ENCODE results near the gene SAMD14.

SAMD14 gene

DNA sequence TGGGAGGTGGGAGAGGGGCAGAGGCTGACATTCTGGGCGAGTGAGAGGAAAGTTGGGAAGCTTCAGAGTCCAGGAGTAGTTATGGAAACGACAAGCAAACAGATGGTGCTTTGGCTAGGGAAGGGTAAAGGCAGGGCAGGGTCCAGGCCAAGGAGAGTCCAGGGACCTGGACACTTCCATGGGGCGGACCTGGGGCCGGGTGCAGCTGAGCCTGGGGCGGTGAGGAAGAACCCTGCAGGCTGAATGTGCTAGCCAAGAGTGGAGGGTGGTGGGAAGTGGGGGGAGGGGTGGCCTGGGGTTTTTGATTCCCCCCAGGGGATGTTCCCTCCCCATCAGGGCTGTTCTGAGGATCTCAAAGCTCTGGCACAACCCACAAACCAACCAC is 17.9 kb upstream of the SAMD14 start:
- DNase-seq = no peak

DNA sequence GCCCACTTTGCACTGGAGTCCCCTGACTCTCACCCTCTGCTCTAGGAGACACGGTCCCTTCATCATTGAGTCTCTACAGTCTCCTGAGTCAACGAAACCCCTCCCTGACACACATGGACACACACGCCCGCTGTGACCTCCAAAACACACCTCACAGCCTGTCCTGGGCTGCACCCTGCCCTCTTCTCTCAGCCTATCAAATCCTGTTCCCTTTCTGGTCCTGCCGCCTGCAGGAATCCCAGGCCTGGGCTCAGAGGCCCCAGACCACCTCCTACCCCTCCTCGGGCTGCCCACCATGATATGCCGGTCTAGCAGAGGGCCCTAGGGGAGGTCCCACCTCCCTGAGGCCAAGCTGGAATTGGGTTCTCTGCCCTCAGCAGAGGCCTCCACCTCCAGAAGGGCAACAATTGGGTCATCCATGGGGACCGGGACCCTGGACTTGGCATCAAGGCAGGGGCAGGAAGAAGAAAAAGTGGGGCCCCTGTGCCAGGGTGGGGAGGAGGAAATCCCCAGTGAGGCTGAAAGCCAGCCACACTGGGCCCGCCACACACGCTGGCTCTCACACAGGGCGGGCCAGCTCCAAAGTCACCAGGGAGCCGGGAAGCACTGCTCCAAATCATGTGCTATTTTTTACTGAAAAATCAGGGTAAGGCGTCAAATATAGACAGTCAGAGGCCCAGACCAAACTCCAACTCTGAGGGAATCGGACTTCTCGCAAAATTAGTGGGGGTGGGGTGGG is 17.1 kb upstream of the SAMD14 start:
- DNase-seq = no peak

DNA sequence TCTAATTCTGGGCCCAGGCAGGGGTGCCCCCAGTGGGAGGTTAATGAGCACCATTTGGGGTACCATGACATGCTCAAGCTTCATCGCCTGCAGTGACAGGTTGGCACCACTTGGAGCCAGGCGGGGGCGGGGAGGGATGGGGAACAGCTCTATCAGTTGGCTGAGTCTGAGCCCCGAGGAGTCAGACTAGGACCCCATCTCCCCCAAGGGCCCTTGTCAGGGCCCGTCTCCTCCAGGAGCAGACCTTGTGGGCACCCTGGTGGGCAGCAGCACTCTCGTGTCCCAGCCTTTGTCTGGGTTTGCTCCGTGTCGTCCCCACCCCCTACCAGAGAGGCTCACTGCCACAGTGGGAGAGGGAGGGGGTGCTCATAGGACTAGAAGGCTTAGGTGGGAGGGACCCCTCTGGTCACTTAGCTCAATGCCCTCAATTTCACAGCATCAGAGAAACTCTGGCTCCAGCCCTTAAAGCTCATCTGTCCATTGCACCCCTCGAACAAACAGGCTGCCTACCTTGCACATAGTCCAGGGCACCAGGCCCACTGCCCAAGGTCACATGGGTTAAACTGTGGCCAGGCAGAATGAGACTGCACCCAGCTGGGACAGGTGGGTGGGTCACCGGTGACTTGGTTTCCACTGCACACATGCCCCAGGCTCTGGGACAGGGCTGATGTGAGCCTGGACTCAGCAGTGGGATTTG is 16.4 kb upstream of the SAMD14 start:
- no peak for DNase-seq

DNA sequence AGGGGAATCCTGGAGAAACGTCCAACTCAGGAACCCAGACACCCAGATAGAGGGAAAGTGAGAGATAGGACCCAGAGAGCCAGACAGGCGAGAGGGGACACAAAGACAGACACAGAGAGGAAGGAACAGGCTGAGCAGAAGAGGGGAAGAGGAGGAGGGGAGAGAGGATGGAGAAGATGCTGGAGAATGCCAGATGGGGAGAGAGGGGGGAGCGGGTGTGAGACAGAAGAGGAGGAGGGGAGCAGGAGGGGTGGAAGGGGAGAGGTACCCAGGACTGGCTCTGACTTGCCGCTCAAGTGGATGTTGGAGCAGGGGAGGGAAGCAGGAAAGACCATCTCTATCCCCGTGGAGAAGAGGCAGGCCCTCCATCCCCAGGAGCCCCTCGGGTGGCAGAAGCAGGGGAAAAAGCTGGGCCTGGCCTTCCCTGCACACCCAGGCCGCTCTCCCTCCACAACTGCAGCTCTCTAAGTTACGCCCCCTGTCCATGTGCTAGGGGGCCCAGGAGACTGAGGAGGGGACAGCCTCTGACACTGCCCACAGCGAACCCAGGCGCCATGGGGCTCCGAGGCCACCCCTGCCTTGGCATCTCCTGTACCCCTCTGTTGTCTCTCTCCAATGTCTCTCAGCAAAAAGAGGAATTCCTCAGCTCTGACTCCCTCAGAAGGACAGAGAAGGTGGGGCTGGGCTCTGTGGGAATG is 15.7 kb upstream of the SAMD14 start:
- DNase-seq = peak; percentile 37

DNA sequence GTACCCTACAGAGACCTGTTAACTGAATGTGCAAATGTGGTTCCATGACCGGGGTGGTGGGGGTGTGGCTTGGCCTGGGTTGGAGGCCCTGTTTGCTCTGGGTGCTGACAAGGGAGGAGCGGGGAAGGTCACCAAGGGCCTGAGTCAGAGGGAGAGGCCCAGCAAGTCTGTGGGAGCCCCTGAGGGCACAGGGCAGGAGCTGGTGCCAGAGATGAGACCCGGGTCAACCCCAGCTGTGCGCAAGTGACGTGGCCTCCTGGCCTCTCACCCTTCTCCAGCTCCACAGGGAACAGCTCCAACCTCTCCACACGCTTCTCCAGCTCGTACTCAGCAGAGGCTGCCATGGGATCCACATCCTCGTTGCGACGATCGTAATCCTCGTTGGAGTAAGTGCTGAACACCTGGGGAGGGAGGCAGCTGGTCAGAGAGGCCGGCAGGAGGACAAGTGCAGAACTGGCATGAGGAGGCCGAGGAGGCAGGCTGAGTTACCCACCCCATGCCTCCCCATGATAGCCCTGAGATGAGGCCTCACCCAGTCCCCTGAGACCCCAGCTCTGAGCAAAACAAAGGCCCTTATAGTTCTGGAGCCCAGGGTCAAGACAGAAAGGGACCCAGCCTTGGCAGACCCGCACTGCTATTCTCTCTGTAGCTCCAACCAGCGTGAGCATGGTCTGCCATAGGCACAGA is 15.0 kb upstream of the SAMD14 start:
- DNase-seq = no peak

DNA sequence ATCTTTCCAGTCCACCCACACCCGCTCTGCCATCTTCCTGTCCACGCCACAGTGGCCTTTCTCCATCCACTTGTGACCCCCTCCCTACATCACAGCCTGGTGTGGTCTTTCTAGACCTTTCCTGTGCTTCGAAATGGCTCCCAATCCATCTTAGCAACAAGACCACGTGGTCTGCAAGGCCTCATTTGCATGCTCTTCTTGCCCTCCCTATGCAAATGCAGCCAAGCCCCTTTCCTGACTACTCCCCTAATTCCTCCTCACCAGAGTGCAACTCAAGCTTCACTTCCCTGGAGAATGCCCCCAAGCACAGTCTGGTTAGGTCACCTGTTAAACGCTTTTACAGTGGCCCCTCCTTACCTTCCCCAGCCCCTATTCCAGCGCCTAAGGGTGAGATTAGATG is 14.4 kb upstream of the SAMD14 start:
- DNase-seq = no peak

DNA sequence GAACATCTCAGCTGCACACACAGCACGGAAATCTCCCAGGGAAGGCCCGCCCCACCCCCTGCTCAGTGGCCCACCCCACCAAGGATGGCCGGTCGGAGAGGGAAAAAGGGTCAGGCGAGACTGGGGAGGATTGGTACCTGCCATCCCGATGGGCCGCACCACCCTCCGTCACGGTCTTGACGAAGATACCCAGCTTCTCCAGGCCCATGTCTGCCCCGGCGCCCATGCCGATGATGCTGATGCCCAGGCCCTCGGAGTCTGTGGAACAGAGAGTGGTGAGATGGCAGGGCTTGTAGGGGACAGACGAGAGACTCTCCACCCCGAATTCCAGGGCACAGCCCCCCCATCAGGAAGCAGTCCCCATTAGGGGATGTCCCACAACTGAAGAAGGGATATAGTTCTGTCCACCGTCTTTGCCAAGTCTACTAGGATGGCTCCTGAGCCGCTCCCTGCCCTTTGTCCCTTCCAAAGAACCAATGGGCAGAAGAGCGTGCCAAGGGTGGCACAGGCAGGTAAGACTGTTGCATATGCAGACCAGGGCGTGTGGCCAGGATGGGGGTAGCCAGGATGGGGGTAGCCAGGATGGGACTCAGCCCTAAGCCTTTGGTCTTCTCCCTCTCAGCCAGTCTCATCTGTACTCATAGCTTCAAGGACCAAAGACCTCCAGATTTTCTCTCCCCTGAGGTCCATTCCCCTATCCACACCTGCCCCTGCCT is 13.7 kb upstream of the SAMD14 start:
- DNase-seq = no peak

DNA sequence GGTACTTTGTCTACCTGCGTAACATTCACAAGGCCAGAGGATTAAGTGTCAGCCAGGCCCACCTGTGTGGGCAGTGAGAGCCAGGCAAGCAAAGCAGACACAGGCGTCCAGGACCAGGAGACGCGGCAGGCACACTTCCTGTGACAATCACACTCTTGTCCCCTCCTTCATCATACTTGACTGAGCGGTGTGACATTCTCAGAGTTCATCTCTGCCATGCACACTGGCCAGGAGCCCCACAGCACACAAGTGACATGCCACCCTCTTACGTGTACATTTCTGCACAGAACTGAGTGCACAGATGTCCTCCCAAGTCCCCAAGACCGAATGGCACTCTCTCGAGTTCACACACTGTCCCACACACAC is 11.8 kb upstream of the SAMD14 start:
- no peak for DNase-seq

DNA sequence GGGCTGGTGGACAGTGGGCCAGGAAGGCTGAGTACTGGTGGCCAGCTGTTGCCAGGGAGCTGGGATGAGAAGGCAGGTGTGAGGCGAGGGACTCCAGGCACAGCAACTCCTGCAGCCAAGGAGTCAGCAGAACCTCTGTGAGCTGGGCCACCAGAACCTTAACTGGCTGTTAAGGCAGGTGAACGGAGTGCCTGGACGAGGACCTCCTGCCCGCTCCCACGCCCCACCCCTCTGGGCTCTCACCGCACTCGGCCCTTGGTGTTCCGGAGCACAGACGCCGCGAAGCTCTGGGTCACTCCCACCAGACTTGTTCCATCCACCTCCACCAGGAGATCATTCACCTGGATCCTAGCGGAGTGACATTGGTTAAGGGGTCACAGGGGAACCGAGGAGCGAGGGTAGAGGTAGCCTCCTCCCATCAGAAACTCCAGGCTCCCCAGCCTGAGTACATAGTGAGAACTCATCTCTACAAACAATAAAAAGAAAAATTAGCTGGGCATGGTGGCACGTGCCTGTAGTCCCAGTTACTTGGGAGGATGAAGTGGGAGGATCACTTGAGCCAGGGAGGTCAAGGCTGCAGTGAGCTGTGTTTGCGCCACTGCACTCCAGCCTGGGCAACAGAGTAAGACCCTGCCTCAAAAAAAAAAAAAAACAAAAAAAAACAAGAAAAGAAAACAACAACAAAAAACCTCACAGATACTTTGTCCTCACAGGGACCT is 11.2 kb upstream of the SAMD14 start:
- DNase-seq = no peak

DNA sequence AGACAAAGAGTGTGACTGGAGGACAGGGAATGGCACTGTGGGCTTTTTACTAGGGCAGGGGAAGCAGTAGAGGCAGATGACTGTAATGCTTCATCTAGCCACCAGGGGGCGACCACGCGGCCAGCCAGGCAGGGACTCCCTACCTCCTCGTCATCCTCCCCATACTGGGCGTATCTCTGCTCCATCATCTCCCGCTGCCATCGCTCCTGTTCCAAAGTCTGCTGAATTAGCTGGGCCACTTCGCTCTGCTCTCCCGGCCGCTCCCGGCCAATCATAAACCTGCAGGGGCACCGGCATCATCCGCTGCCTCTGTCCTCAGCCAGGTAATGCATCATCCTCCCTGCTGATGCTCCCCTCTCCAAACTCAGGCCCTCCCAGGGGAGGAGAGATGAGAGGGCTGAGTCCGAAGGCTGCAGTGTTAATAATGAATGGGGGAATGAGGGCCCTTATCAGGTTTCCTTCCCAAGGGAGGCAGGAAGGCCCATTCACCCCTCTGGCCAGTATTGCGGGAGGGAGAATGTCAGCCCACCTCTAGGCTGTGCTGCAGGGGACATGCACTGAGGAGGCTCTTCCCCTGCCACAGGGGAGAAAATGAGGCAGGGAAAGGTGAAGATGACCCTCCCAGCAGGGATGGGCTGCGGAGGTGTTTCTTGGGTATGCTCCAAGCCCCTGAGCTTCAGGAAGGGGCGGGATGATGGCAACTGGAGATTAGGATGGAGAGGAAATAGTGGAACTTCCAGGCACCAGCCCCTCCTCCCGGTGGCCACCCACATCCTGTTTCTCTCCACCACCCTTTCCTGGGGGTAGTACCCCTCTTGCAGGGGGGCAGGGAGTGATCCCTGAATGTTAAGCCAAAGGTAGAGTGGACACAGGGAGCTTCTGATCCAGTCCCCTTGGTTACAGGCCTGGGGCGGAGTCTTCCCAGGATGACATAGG is 10.3 kb upstream of the SAMD14 start:
- peak; percentile 85 for DNase-seq

DNA sequence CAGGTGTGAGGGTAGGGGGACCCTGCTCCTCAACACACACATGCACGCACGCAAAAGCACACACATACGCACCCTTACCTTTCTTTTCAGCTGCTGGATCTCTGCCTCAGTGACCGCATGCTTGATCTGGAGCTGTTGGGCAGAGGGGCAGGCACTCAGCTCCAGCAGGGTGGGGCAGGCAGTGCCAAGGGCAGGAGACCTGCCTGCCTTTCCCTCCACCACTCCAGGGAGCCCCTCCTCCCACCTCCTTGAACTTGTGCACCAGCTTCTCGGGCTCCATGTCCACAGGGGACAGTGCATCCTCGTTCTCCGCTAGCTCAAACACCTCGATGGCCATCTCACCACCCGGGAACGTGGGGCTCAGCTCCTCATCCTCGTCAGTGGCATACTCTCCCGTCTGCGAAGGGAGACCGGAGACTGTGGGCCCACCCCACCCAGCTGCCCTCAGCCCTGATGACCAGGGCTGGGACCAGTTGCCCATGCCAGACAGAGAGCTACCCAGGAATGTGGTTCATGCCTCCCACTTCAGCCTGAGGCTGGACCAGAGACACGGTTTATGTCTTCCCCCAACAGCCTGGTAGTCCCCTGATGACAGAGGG is 9.3 kb upstream of the SAMD14 start:
- DNase-seq = no peak

DNA sequence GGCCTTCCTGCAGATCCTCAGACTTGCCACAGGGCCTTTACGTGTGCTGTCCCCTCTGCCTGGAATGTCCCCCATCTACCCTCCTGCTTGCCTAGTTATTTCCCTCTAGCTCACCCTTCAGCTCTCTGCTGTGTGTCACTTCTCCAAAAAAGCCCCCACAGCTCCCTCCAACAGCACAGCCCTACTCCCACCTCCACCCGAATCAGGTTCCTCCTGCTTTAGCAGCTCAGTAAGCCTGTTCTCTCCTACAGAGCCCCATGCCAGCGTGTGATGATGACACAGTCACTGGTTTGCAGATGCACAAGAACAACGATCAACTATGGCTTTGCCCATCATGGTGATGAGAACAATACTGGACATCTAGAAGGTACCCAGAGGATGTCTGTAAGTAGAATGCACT is 7.1 kb upstream of the SAMD14 start:
- DNase-seq = no peak

DNA sequence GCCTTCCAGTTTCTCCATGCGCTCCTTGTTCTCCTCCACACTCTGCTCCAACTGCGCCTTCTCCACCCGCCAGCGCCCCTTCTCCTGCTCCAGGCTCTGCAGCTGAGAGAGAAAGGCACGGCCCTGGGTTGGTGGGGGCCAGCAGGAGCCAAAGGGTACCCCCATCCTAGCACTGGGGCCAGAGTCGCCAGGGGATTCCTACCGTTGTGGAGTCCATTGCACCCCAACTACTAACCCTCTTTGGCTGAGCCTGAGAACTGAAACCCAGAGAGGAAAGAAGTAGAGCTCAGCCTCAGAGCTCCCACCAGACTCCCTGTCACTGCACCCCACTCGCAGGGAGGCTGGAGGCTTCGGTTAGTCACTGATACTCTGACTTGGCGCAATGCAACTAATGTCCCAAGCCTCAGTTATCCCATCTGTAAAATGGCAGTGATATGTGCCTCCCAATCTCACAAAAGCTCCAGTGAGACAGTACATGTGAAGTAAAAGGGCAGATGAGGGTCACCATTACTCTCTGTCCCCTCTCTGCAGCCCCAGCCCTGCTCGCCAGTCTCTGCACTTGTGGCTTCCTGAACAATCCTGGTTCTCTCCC is 6.2 kb upstream of the SAMD14 start:
- DNase-seq = no peak

DNA sequence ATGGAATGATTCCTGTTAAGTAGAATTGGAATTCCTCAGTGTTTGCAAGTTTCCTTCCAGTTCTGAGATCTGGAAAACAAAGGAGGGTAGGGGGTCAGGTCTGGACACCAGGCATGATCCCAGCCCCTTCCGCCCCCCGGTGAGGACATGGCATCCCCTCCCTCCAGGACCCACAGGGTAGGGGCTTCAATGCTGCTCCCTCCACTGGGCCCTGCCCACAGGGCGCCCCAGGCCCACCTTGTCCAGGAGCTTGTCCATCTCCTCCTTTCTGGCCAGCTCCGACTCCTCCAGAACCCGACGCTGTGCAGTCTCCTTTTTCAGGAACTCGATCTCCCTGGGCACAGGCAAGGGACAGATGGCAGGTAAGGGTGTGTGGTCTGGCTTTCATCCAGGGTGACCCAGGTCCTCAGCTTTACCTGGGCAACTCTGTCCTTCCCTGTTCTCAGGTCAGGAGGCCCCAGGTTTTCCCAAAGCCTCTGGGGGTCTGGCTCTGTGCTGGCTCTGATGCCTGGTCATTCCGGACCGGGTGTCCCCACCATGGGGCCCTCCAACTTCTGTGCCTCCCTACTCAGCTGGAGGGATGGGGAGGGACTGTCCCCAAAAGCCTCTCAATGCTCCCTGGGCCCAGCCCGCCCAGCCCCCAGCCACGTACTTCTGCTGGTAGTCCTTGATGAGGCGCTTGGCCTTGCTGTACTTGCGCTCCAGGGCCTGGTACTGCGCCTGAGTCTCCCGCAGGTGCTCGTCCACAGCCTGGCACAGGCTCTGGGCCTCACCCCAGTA is 5.5 kb upstream of the SAMD14 start:
- no peak for DNase-seq

DNA sequence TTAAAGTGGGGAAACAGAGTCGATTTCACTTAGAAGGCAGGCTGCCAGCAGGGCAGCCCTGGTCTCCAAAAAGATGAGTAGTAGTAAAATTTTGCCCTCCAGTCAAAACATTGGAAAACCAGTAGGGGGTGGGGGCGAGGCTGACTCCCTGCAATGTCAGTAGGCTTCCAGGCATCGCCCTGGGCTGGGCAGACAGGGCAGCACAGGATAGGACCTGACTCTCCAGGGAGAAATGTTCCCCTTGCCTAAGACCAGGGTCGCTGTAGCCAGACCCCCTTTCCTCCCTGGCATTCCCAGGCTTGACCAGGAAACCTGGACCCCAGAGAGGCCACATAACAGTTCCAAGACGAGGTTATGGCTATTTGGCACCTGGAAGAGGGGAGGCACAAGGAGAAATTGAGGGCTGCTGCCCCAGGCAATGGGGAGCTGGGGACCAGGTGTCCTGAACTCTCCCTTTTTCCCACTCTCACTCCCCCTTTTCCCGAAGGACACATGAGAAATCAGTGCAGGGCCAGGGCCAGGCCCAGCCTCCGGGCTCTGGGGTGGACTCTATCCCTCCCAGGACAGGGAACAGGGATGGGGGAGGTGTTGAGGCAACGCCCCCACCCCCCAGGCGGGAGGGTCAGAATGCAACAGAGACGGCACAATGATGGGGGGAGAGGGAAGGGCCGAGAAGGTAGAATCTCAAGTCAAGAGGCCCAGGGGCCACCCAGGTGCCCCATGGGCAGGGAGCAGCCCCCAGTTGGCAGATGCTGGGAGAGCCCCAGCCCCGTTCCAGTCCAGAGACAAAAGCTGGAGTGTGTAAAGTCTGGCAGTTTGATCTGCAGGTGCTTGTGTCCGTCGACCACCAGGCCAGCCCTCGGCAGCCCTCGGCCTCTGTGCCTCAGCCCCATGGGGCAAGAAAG is 4.5 kb upstream of the SAMD14 start:
- DNase-seq = no peak

DNA sequence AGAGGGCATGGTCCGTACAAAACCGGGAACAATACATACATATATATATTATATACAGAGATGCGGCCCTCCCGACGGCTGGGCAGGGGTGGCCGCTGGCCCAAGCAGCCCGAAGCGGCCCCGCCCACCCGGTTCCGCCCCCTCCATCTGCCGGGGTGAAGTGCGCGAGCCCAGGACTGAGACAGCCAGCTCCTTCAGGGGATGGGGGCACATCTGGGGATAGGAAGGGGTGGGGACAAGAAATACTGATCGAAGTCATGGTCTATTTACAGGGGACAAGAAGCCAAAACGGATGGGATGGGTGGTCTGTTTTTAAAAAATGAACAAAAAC is 3.8 kb upstream of the SAMD14 start:
- DNase-seq = peak; percentile 55

DNA sequence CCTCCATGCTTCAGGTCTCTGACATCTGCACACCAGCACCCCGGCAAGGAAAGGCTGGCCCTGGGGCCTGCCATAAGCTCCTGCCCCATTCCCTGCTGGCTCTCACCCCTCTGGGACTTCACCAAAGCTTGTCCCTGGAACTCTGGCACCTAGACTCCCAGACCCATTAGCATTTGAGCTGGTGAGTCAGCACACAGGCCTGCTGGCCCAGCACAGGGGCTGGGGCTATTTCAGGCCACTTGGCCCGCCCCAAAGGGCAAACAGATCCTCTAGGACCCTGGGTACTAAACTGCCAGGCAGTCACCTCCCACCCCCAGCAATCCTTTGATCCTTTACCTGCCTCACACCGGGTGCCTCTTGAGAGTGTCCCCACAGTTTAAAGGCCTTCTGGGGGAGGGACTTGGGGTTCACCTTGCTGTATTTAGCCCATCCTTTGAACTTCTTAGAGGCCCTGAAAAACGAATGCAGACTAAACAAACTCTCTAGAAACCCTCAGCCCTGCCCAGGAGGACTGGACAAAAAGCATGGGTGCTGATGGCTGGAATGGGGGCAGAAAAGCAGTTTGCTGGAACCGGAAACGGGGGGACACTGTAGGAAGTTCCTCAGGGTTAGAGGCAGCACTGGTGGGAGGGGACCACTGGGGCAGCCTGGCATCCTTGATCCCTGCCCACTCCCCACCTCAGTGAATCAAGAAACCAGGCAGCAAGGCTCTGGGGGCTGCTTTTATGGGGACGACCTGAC is 3.2 kb upstream of the SAMD14 start:
- no peak for DNase-seq

All from NCI-H82 (cell line).